Measurements from ENCODE around the gene RTP1. TPM values are rescaled to one million over a fixed set of nuclear protein-coding genes. Genes with fewer than 3 reads are reported as not detected.

Gene RTP1
- total and polyA plus RNA-seq, 2 of the 4 experiments (the other 2 are of a cell fraction), result not detected

- Histone ChIP-seq H2AK9ac (replicated peaks; ENCODE audit: low read depth, low read length, poor library complexity) (no peak overlapping the region), H3K79me1 (ENCODE audit: low read depth in 1 of 2, low read length in 2 of 2) (no peaks in the 10 kb centered on the region), H3K4ac (ENCODE audit: low read depth, low read length) (peak overlapping the region; percentile 86), H2AFZ (replicated peaks; ENCODE audit: low read length, poor library complexity) (peak overlapping the region; percentile 19), H3K4me2 (ENCODE audit: low read depth, low read length) (peak overlapping the region; percentile 37; the same call in 1 of the 2 replicates), H2BK15ac (ENCODE audit: low read depth, low read length) (peak overlapping the region; percentile 65; the same call in 1 of the 3 replicates), H2BK20ac (ENCODE audit: low read depth, low read length) (peak overlapping the region; percentile 96), H3K4me3 (ENCODE audit: insufficient read depth, low read depth, low read length) (no peak overlapping the region), H3K18ac (ENCODE audit: low read depth, low read length) (peak overlapping the region; percentile 87), H2BK5ac (ENCODE audit: low read depth, low read length, poor library complexity, severe bottlenecking) (peak overlapping the region; percentile 74), H3K36me3 (ENCODE audit: control insufficient read depth, insufficient read depth, low read length) (no peaks in the 10 kb centered on the region), H3K9me3 (ENCODE audit: control insufficient read depth, insufficient read depth, low read length) (no peaks in the 10 kb centered on the region), H2AK5ac (ENCODE audit: low read depth, low read length) (peak overlapping the region; percentile 92), H4K8ac (ENCODE audit: low read depth in 2 of 2, low read length in 2 of 2) (peak overlapping the region in 1 of 2 experiments; percentile 70; a peak in 2 of 4 replicates), H4K91ac (ENCODE audit: insufficient read depth, low read depth, low read length) (peak overlapping the region; percentile 71; the same call in 1 of the 2 replicates), H3K14ac (replicated peaks; ENCODE audit: low read depth, low read length) (peak overlapping the region; percentile 69; the same call in 1 of the 2 replicates), H3K9ac (ENCODE audit: low read depth, low read length) (no peak overlapping the region), H4K5ac (ENCODE audit: low read depth, low read length) (peak overlapping the region; percentile 54; the same call in 1 of the 2 replicates), H3K27me3 (ENCODE audit: control insufficient read depth, insufficient read depth, low read length) (no peaks in the 10 kb centered on the region), H2BK120ac (ENCODE audit: low read depth, low read length) (peak overlapping the region; percentile 92), H3K23ac (ENCODE audit: low read depth, low read length) (peak overlapping the region; percentile 43; the same call in 1 of the 2 replicates), H3K27ac (ENCODE audit: insufficient read depth, low read length) (peak overlapping the region; percentile 57; the same call in 1 of the 2 replicates), H4K20me1 (ENCODE audit: insufficient read depth, low read length) (no peaks in the 10 kb centered on the region), H3K56ac (ENCODE audit: extremely low read depth, insufficient read depth, low read length) (peak overlapping the region; percentile 75), H3K9me1 (ENCODE audit: insufficient read depth, low read length) (peaks cover 2% of the 10 kb centered on the region), H3K4me1 (ENCODE audit: control insufficient read depth, insufficient read depth, low read length) (peaks cover 18% of the 10 kb centered on the region)
- intact Hi-C loops (cut with micrococcal nuclease), result no loop called here
- WGBS, 2 experiments (ENCODE audit: extremely low coverage in 2 of 2, insufficient read length in 1 of 2), result no CpG with 5 or more reads among the region's 2 CpGs
- DNase-seq, result no peak
- in situ Hi-C loops (cut with MboI; ENCODE audit: low sequenced_read_pairs), result no loop called here
- TF ChIP-seq RFX5 (IDR thresholded peaks at IDR 0.05; ENCODE audit: low read depth, low read length), result no peak
- TF ChIP-seq MXI1 (IDR thresholded peaks at IDR 0.05; ENCODE audit: borderline replicate concordance, low read depth, low read length), result no peak
- dilution Hi-C loops (cut with HindIII; ENCODE audit: low sequenced_read_pairs, unreplicated experiment), result no loop called here
- BruUV-seq (replicated peaks), result no TSS peak
- CTCF ChIA-PET, result interaction anchor here (1.2 kb wide), 1 partner anchor 47 kb away, joined by 4 read pairs; the partner anchor contains the start of gene RPL39L
- POLR2A ChIA-PET (ENCODE audit: unreplicated experiment), result no interaction called here
- ATAC-seq (ENCODE audit: low read depth), result no peak
These were observed 10.9 kb upstream of the RTP1 start for GRCh38 chr3:187186375-187186774.

Measured in IMR-90 (cell line).